OCI-LY1 (cell line): ENCODE results near the gene NID1.

Experiments
- EZH2 ChIP-seq: fragments of 200-600 bp; sonication (generic), shearing (Covaris generic); IDR thresholded peaks from 2 replicates; pipeline ENCODE4 v1.8.0; 2017; ENCODE audit warnings: borderline replicate concordance, mixed run types, mild to moderate bottlenecking, antibody characterized with exemption, low read length, moderate library complexity, mixed read lengths
- TF ChIP-seq, protein P1 (sequence below): fragments of 200-600 bp; sonication (generic), shearing (Covaris generic); IDR thresholded peaks from 2 replicates; pipeline ENCODE4 v1.5.1; 2017; ENCODE audit warnings: mild to moderate bottlenecking, antibody characterized with exemption, low read length, moderate library complexity, mixed read lengths

DNA sequence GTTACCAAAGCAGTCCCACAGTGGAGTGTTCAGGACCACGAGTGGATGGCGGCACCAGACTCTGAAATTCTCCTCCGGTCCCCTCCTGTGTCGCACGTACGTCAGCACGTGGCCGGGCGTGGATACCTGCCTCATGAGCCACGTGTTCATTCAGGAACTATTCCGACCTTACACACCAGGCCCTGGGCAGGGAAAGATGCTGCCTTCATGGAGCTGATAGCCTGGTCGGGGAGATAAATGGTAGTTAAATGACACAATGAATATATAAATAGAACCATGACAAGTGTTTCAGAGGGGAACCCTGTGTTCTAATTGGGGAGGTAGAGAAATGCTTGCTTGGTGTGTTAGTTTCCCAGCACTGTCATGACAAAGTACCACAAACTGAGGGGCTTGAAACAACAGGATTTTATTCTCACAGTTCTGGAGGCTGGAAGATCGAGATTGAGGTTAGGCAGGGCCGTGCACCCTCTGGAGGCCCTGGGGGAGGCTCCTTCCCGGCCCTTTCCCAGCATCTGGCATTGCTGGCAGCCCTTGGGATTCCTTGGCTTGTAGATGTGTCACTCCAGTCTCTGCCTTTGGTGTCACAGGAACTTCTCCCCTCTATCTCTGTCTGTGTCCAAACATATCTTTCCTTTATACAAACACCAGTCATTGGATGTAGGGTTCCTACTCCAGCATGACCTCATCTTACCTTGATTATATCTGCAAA, 48.6 kb upstream of the NID1 start:
- TF ChIP-seq, protein P1, sequence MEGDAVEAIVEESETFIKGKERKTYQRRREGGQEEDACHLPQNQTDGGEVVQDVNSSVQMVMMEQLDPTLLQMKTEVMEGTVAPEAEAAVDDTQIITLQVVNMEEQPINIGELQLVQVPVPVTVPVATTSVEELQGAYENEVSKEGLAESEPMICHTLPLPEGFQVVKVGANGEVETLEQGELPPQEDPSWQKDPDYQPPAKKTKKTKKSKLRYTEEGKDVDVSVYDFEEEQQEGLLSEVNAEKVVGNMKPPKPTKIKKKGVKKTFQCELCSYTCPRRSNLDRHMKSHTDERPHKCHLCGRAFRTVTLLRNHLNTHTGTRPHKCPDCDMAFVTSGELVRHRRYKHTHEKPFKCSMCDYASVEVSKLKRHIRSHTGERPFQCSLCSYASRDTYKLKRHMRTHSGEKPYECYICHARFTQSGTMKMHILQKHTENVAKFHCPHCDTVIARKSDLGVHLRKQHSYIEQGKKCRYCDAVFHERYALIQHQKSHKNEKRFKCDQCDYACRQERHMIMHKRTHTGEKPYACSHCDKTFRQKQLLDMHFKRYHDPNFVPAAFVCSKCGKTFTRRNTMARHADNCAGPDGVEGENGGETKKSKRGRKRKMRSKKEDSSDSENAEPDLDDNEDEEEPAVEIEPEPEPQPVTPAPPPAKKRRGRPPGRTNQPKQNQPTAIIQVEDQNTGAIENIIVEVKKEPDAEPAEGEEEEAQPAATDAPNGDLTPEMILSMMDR = no peak
- no peak for TF ChIP-seq EZH2
